Activated B cell treated with CpG ODN at 0.5 μM for 24 hours (primary cell): ENCODE measurements around the gene RNH1. TPM values are rescaled to one million over a fixed set of nuclear protein-coding genes. Genes with fewer than 3 reads are reported as not detected.

Experiments
- ATAC-seq: fragments of 200-7000 bp; cut with Tn5 transposase; one replicate; pipeline ENCODE4 v1.10.0; 2021; ENCODE audit warnings: low read depth, mild to moderate bottlenecking, moderate library complexity
- CTCF ChIA-PET: fragments of 350-600 bp; sonication (Branson Sonifier 250); formaldehyde crosslinking; loops from one replicate; lab custom pipeline; 2021; ENCODE audit warnings: antibody characterized with exemption; lab: Charles Lee
- POLR2A ChIA-PET: fragments of 350-600 bp; sonication (Branson Sonifier 250); formaldehyde crosslinking; loops from one replicate; lab custom pipeline; 2021; ENCODE audit warnings: antibody characterized with exemption; lab: Charles Lee
- DNase-seq: peaks from one replicate; pipeline ENCODE4 v3.0.0; 2022
- H3K27ac Mint-ChIP-seq: one replicate; pipeline ENCODE4 v1.8.0; 2020; ENCODE audit warnings: mixed read lengths
- H3K27me3 Mint-ChIP-seq: one replicate; pipeline ENCODE4 v1.8.0; 2021; ENCODE audit warnings: mixed read lengths
- H3K36me3 Mint-ChIP-seq: one replicate; pipeline ENCODE4 v1.8.0; 2021; ENCODE audit warnings: low read depth, mixed read lengths
- H3K4me1 Mint-ChIP-seq: one replicate; pipeline ENCODE4 v1.8.0; 2021; ENCODE audit warnings: mixed read lengths
- H3K4me3 Mint-ChIP-seq: one replicate; pipeline ENCODE4 v1.8.0; 2020; ENCODE audit warnings: mild to moderate bottlenecking, mixed read lengths
- H3K9me3 Mint-ChIP-seq: one replicate; pipeline ENCODE4 v1.8.0; 2020; ENCODE audit warnings: mixed read lengths
- intact Hi-C: fragments of 100-400 bp; cut with micrococcal nuclease; formaldehyde crosslinking; loops from one replicate; pipeline ENCODE4 v1.15.1; 2024
- total RNA-seq: library from RNA; stranded (reverse); gene quantifications from 2 replicates; pipeline ENCODE4 v1.2.3, GENCODE V29; 2022
- TF ChIP-seq, protein P1 (sequence below): fragments of 200-600 bp; IDR thresholded peaks from one replicate; pipeline ENCODE4 v1.8.0; 2022; ENCODE audit warnings: antibody characterized with exemption, mild to moderate bottlenecking

Gene RNH1
- total RNA-seq, 1 donor from 2014 or later = 101 TPM

DNA sequence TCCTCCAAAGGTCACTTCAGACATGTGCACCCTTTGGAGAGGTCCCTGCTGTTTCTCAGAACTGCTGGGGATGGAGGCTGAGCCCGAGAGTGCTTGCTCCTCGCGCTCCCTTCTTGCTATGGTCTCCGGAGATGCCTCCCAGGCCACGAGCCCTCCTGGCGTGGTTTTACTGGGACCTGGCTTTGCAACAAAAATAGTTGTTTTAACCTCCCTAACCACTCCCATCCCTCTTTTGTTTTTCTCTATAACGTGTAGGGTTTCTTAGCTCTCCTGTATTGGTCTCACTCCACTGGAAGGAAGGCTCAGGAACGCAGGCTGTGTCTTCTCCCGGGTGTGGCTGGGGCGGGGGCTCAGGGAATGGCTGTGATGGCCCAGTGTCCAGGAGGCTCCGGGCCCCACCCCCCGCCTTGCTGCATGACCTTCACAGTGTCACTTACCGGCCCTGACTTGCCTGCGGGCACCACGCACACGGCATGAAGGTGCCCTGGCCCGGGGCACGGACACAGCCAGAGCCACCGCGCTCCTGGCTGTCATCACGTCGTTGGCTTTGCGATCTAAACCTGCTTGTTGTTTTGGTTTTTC lies 51.4 kb downstream of the RNH1 start:
- TF ChIP-seq, protein P1, sequence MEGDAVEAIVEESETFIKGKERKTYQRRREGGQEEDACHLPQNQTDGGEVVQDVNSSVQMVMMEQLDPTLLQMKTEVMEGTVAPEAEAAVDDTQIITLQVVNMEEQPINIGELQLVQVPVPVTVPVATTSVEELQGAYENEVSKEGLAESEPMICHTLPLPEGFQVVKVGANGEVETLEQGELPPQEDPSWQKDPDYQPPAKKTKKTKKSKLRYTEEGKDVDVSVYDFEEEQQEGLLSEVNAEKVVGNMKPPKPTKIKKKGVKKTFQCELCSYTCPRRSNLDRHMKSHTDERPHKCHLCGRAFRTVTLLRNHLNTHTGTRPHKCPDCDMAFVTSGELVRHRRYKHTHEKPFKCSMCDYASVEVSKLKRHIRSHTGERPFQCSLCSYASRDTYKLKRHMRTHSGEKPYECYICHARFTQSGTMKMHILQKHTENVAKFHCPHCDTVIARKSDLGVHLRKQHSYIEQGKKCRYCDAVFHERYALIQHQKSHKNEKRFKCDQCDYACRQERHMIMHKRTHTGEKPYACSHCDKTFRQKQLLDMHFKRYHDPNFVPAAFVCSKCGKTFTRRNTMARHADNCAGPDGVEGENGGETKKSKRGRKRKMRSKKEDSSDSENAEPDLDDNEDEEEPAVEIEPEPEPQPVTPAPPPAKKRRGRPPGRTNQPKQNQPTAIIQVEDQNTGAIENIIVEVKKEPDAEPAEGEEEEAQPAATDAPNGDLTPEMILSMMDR = no peak
- Mint-ChIP-seq H3K4me3 (no peak overlapping the region), H3K27me3 (no peaks in the 10 kb centered on the region), H3K4me1 (peaks cover 39% of the 10 kb centered on the region), H3K9me3 (no peaks in the 10 kb centered on the region), H3K27ac (no peak overlapping the region), H3K36me3 (peaks cover 21% of the 10 kb centered on the region)
- POLR2A ChIA-PET = no interaction called here
- intact Hi-C loops = no loop called here
- ATAC-seq (no peak), DNase-seq (no peak)
- CTCF ChIA-PET = no interaction called here

DNA sequence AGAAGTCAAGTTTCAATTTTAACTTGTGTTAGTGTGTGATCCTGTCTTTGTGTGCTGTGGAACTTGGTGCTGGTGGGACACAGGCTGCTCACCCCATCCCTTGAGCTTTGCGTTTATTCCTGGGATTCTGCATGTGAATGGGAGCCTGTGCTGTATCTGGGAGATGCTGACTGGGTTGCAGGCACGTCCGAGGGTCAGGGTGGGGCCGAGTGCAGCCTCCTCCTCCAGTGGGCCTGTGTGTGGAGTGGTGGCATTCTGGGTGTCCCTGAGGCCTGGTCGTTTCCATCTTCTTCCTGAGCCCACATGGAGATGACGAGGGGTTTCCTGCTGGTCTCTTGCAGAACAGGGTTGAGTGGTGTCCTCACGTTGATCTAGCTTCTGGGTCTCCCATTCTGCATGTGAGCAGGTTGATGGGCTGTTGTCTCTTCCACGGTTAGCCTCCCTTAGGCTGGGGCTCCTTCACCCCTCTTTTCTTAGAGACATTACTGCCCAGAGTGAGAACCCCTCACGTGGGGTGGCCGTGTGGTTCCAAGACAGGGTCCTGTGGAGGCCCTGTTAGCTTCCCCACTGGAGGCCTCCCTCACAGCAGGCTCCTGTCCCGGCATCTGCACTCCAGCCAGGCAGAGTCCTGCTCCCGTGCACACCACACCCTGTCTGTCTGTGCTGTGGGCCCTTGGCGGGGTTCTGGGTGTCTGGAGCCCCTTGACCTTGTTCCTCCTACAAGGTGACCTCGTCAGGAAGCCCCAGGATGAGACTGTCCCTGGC lies 52.1 kb downstream of the RNH1 start:
- TF ChIP-seq, protein P1 = no peak
- DNase-seq (no peak), ATAC-seq (no peak)
- H3K27me3 Mint-ChIP-seq = no peaks in the 10 kb centered on the region
- peaks cover 41% of the 10 kb centered on the region for H3K4me1 Mint-ChIP-seq
- peaks cover 17% of the 10 kb centered on the region for H3K36me3 Mint-ChIP-seq
- H3K27ac Mint-ChIP-seq = peak overlapping the region; percentile 41
- ChIA-PET POLR2A (no interaction called here), CTCF (no interaction called here)
- no peak overlapping the region for H3K4me3 Mint-ChIP-seq
- intact Hi-C loops = loop anchor here (5.0 kb wide), 1 partner anchor 148 kb away; the partner anchor contains the start of gene IFITM2
- H3K9me3 Mint-ChIP-seq = no peaks in the 10 kb centered on the region

DNA sequence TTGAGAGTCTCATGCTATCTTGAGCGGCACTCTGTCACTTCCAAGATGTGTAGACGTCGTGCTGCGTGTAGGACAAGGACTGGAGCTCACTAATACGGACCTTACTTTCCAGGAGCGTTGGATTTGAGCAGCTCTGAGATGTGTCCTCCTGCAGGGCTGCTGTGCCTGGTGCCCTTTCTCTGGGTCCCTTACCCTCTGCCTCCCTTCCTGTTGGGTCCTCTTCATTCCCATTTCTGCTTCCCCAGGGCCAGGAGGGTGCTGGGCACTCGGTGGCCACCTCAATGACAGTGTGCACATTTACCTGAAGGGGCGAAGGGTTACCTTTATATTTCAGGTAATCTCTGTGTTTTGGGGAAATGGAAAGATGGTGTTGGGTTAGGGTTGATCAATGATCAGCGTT lies 53.0 kb downstream of the RNH1 start:
- POLR2A ChIA-PET = no interaction called here
- H3K4me3 Mint-ChIP-seq = no peak overlapping the region
- H3K36me3 Mint-ChIP-seq = peaks cover 19% of the 10 kb centered on the region
- no peak overlapping the region for H3K27ac Mint-ChIP-seq
- no peaks in the 10 kb centered on the region for H3K9me3 Mint-ChIP-seq
- no peaks in the 10 kb centered on the region for H3K27me3 Mint-ChIP-seq
- intact Hi-C loops = loop anchor here (5.0 kb wide), 1 partner anchor 147 kb away; the partner anchor contains the start of gene IFITM2
- CTCF ChIA-PET = no interaction called here
- no peak for DNase-seq
- H3K4me1 Mint-ChIP-seq = peaks cover 48% of the 10 kb centered on the region
- TF ChIP-seq, protein P1 = no peak
- ATAC-seq = no peak

DNA sequence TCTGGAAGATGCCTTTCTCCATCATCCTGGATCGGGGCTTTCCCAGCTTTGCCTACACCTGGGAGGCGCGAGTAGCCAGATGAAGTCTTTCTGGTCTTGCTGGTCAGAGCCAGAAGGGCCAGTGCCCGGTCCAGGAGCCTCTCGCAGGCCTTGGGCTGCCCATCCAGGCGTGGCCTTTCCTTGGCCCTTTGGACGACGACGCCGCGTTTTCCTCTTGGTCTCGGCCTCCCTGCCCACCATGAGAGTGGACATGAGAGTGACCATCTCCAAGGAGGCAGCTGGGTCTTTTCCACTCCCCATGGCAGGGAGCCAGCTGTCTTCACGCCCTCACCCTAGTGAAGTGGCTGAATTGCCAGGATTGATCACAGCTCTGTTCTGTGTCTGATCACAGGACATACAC lies 53.5 kb downstream of the RNH1 start:
- H3K4me3 Mint-ChIP-seq = no peak overlapping the region
- TF ChIP-seq, protein P1 = no peak
- H3K9me3 Mint-ChIP-seq = no peaks in the 10 kb centered on the region
- no peak overlapping the region for H3K27ac Mint-ChIP-seq
- ATAC-seq = no peak
- H3K36me3 Mint-ChIP-seq = peaks cover 19% of the 10 kb centered on the region
- no peak for DNase-seq
- no peaks in the 10 kb centered on the region for H3K27me3 Mint-ChIP-seq
- peaks cover 52% of the 10 kb centered on the region for H3K4me1 Mint-ChIP-seq
- POLR2A ChIA-PET = interaction anchor here (0.5 kb wide), 1 partner anchor 60 kb away, joined by 7 read pairs; no protein-coding TSS in a partner anchor
- CTCF ChIA-PET = no interaction called here
- intact Hi-C loops = loop anchor here (5.0 kb wide), 1 partner anchor 146 kb away; the partner anchor contains the start of gene IFITM2

DNA sequence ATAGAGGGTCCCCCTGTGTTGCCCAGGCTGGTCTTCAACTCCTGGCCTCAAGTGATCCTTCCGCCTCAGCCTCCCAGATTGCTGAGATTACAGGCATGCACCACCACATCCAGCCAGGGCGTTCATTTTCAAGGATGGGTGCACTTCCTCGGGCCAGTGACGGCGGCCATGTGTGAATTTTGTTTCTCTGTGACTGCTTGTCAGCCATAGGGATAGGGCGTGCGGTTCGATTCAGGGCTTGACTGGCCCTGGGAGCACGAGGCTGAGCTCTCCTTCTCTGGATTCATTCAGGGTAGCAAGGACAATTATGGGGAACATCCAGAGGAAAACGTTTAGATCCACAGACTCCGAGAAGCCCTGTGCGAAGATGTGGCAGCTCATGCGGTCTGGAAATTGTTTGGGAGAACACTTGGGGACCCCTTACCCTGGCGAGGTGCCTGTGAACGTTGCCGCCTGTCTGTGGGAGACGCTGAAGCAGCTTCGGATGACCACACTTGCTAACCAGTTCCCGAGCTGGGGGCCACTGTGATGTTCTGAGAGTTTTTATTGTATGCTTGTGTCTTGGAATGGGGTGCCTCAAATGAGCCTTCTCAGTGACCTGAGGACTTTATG lies 54.0 kb downstream of the RNH1 start:
- Mint-ChIP-seq H3K4me1 (peaks cover 55% of the 10 kb centered on the region), H3K36me3 (peaks cover 19% of the 10 kb centered on the region), H3K9me3 (no peaks in the 10 kb centered on the region), H3K4me3 (peak overlapping the region; percentile 28), H3K27ac (no peak overlapping the region), H3K27me3 (no peaks in the 10 kb centered on the region)
- intact Hi-C loops = loop anchor here (5.0 kb wide), 1 partner anchor 146 kb away; the partner anchor contains the start of gene IFITM2
- DNase-seq = no peak
- ChIA-PET POLR2A (interaction anchor here (0.5 to 0.6 kb wide), 2 partner anchors 53 to 60 kb away, joined by 5 to 7 read pairs; no protein-coding TSS in a partner anchor), CTCF (no interaction called here)
- no peak for ATAC-seq
- TF ChIP-seq, protein P1 = no peak
